ENCODE results near the gene CALML5.

- TF ChIP-seq, protein P1, sequence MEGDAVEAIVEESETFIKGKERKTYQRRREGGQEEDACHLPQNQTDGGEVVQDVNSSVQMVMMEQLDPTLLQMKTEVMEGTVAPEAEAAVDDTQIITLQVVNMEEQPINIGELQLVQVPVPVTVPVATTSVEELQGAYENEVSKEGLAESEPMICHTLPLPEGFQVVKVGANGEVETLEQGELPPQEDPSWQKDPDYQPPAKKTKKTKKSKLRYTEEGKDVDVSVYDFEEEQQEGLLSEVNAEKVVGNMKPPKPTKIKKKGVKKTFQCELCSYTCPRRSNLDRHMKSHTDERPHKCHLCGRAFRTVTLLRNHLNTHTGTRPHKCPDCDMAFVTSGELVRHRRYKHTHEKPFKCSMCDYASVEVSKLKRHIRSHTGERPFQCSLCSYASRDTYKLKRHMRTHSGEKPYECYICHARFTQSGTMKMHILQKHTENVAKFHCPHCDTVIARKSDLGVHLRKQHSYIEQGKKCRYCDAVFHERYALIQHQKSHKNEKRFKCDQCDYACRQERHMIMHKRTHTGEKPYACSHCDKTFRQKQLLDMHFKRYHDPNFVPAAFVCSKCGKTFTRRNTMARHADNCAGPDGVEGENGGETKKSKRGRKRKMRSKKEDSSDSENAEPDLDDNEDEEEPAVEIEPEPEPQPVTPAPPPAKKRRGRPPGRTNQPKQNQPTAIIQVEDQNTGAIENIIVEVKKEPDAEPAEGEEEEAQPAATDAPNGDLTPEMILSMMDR (conservative IDR thresholded peaks at IDR 0.05; ENCODE audit: low read depth, low read length): no peak
- TF ChIP-seq EZH2 (IDR thresholded peaks at IDR 0.05; ENCODE audit: borderline replicate concordance, low read depth, low read length, poor library complexity, severe bottlenecking): no peak
Measured at GRCh38 chr10:5460468-5461202, 38.7 kb downstream of the CALML5 start.

Data from A673 (cell line).